ENCODE measurements around the gene OR2G3.

The OR2G3 gene

DNA sequence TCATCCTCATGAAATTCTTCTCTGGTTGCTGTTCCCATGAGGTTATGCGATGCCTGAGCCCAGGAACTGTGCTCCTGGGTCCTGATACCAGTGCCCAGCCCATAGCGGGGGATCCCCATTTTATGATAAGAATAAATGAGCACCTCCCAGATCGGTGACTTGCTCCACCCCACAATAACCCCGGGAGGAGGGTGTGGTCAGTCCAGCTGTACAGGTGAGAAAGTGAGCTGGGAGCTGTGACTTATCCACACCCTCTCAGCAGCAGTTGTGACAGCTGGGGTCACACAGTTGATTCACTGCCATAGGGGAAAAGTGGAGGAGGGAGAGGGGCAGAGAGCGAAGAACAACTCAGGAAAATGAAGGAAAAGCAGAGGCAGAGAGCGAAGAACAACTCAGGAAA lies 33.4 kb downstream of the OR2G3 start:
- TF ChIP-seq, protein P1, sequence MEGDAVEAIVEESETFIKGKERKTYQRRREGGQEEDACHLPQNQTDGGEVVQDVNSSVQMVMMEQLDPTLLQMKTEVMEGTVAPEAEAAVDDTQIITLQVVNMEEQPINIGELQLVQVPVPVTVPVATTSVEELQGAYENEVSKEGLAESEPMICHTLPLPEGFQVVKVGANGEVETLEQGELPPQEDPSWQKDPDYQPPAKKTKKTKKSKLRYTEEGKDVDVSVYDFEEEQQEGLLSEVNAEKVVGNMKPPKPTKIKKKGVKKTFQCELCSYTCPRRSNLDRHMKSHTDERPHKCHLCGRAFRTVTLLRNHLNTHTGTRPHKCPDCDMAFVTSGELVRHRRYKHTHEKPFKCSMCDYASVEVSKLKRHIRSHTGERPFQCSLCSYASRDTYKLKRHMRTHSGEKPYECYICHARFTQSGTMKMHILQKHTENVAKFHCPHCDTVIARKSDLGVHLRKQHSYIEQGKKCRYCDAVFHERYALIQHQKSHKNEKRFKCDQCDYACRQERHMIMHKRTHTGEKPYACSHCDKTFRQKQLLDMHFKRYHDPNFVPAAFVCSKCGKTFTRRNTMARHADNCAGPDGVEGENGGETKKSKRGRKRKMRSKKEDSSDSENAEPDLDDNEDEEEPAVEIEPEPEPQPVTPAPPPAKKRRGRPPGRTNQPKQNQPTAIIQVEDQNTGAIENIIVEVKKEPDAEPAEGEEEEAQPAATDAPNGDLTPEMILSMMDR (IDR thresholded peaks at IDR 0.05; ENCODE audit: control insufficient read depth, insufficient read depth, low read depth, low read length, missing control alignments), result no peak
- no peak overlapping the region for H3K4me3 ChIP-seq (ENCODE audit: control insufficient read depth, low read depth, low read length)
- no peak for DNase-seq (ENCODE audit: low read depth)

DNA sequence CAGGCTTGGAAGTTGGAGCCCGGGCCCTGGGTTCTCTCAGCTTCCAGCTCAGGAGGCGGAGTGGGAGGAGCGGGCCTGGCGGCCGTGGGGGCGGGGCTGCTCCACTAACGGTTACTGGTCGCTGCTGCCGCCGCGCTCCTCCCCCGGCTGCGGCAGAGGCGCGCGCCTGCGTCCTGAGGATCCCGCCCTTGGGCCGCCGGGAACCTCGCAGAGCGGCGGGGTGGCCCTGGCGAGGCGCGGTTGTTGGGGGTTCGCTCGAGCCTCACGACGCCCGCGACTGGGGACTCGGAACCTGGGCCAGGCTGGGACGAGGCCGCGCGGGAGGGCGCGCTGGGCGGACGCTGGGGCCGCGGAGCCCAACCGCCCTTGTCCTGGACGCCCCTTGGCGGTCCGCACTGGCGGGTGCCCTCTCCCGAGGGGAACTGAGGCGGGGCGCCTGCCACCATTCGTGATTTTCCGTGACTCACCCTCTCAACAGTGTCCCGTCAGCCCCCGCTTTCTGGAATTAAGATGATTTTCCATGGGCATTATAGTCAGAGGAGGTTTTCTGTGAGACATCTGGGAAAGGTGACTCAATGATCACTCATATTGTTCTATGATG lies 34.1 kb downstream of the OR2G3 start:
- H3K4me3 ChIP-seq (ENCODE audit: control insufficient read depth, low read depth, low read length), result no peak overlapping the region
- TF ChIP-seq, protein P1 (IDR thresholded peaks at IDR 0.05; ENCODE audit: control insufficient read depth, insufficient read depth, low read depth, low read length, missing control alignments), result no peak
- no peak for DNase-seq (ENCODE audit: low read depth)

DNA sequence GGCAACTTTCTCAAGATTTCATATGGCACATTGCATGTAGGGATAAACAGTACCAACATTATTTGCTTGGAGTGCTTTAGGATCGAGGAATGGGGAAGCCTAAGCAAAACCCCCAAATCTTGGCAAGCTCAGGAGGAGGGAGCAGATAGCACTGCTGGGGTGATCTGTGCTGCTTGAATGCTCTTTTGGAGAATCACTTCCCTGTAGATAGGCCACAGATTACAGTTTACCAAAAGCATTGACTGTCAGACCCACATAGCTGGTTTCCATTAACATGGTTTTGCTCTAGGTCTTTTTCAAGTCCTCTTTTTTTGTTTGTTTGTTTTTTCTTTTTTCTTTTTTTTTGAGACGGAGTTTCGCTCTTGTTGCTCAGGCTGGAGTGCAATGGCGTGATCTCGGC lies 37.4 kb downstream of the OR2G3 start:
- TF ChIP-seq, protein P1 (IDR thresholded peaks at IDR 0.05; ENCODE audit: control insufficient read depth, insufficient read depth, low read depth, low read length, missing control alignments), result no peak
- no peak for DNase-seq (ENCODE audit: low read depth)
- H3K4me3 ChIP-seq (ENCODE audit: control insufficient read depth, low read depth, low read length), result no peak overlapping the region

DNA sequence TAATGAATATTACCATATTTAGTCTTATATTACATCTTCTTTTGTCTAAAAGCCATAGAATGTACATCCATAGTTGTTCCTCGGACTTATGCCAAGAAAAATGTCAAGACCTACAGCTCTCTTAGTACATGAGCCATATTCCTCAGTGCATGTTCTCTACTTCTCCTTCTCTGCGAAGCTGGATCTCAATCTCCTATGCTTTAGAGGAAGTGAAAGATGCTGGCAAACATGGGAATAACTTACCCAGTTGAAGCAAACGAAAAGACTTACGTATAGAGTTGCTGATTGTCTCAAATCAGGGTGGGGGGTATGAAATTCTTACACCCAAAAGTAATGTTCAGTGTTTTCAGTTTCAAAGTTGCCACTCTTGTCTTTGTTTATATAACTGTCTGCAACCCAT lies 41.5 kb downstream of the OR2G3 start:
- H3K4me3 ChIP-seq (ENCODE audit: control insufficient read depth, low read depth, low read length), result no peak overlapping the region
- TF ChIP-seq, protein P1 (IDR thresholded peaks at IDR 0.05; ENCODE audit: control insufficient read depth, insufficient read depth, low read depth, low read length, missing control alignments), result no peak
- no peak for DNase-seq (ENCODE audit: low read depth)

DNA sequence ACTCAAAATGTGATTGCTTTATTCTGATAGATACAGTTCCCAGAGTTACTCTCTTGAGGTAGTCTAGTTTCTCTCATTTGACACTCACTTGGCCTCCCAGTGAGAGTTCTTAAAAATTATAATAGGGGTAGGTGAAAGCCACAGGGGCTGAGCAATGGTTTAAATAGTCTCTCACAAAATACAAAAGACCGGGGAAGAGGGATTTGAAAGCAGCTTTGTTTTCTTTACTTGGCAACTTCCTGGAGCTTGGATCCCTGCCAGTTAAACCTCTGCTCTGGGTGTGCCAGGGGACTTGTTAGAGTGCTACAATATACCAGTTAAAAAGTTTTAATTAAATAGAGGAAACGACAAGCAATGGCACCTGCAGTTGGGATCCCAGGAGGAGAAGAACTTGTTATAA lies 42.5 kb downstream of the OR2G3 start:
- H3K4me3 ChIP-seq (ENCODE audit: control insufficient read depth, low read depth, low read length), result no peak overlapping the region

DNA sequence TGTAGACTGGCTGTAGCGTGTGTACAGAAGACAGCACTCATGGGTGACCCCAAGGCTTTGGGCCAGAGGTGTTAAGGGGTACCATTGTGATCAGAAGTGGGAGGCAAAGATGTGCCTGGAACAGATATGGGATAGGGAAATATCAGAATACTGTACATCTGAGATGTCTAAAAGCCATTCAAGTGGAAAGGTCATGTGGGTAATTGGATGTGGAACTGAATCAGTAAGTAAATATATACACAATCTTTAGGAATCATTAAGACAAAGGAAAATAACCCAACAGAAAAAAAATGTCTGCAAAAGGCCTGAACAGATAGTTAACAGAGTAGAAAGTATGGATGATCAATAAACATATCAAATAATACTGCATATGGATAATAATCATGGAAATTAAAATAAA lies 47.7 kb downstream of the OR2G3 start:
- no peak for DNase-seq (ENCODE audit: low read depth)
- TF ChIP-seq, protein P1 (IDR thresholded peaks at IDR 0.05; ENCODE audit: control insufficient read depth, insufficient read depth, low read depth, low read length, missing control alignments), result no peak
- no peak overlapping the region for H3K4me3 ChIP-seq (ENCODE audit: control insufficient read depth, low read depth, low read length)

More for the DNA sequence above, 42.5 kb downstream of the OR2G3 start:
- TF ChIP-seq, protein P1 (IDR thresholded peaks at IDR 0.05; ENCODE audit: control insufficient read depth, insufficient read depth, low read depth, low read length, missing control alignments), result no peak
- DNase-seq (ENCODE audit: low read depth), result no peak
